Renal pelvis (tissue), 4 donors: ENCODE results near the gene SDR39U1. TPM values are rescaled to one million over a fixed set of nuclear protein-coding genes. Genes with fewer than 3 reads are reported as not detected.
"Not testable (repeated sequence)": the region's sequence is repeated elsewhere in the genome, so short reads cannot be mapped to it uniquely, and the experiment has no call there.

ENCODE experiments used
- DNase-seq: peaks from one replicate; pipeline ENCODE4 v3.0.0-alpha.2; 2013
- polyA plus RNA-seq, 3 donors: library from polyadenylated mRNA; unstranded; fragments of 120-200 nt; gene quantifications; one replicate each; pipeline ENCODE4 v1.2.1, GENCODE V29; 2013; ENCODE audit not compliant: insufficient read length in 3 of 3

The SDR39U1 gene
- polyA plus RNA-seq, 3 donors: 69.5 to 78.3 (median 76.8) TPM

DNA sequence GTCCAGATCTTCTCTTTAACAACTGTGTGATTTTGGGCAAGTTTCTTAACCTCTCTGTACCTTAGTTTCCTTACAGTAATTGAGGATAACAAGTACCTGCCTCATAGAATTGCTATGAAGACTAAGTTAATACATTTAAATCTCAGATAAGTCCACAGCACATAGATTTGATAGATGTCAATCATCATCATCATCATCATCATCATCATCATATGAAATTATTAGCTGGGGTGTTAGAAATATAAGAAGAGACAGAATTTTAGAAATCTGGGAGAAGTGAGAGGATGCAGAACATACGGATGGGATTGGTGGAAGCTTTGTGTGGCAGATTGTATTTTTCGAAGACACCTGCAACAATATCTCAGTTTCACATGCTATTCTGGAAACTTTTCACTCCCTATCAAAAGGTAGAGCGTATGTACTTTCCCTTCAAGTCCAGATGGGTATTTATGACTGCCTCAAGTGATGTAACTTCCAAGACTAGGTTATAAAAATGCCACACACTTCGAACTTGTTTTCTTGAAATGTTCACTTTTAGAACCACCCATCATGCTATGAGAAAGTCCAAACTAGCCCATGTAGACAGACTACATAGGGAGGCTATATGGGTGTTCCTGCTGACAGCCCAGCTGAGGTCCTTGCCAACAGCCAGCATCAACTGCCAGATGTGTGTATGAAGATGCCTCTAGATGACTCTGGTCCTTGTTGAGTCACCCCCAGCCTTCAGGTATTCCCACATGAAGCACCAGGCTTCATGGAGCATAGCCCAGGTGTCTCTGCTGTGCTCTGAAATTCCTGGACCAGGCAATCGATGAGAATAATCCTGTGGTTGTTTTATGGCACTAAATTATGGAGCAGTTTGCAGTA, 20.7 kb upstream of the SDR39U1 start:
- DNase-seq: no peak

DNA sequence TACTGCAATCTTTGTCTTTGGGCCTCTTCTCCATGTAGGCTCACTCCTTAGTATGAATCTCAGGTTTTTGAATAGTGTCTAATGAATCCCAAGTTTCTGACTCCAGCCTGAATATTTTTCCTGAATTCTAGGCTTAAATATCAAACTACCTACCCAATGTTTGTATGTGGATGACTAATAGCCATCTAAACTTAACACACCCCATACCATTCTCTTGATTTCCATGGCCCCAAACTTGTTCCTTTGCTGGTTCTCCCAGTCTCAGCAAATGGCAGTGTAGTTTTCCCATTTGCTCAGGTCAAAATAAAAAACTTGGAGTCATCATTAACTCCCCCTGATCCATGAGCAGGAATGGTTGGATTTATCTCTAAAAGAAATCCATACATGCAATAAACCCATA, 18.8 kb upstream of the SDR39U1 start:
- DNase-seq: no peak

DNA sequence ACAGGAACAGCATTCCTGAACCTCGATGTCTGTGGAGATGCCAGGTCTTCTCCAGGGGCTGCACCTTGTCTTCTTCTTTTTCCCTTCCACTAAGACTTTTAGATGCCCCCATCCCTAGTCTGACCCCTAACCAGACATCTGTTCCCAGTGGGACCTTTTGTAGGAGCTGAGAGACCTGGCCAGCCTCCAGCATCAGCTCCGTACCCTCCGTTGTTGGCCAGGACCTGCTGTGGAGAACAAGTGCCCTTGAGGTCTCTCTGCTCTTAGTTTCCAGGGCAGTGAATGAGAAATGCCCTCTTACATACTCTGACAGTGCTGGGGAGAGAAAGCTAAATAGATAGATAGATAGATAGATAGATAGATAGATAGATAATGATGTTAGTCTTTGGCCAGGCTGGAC, 16.8 kb upstream of the SDR39U1 start:
- no peak for DNase-seq

DNA sequence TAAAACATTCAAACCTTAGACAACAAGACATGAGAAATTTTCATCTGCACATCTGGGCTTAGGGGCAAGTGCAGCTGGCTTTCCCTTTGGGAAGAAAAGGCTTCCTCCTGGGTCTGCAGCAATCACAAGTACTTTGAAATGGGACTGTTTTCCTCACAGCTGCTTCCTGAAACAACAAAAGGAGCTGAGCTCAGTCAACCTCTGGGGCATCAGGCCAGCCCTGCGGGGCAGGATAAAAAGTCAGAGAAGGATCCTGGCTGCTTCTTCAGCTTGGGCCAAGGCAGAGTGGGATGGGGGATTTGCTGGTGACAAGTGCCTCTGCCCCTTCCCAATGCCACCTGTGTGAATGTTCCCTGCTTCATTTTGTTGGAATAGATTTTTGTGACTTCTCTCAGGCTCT, 16.2 kb upstream of the SDR39U1 start:
- no peak for DNase-seq

DNA sequence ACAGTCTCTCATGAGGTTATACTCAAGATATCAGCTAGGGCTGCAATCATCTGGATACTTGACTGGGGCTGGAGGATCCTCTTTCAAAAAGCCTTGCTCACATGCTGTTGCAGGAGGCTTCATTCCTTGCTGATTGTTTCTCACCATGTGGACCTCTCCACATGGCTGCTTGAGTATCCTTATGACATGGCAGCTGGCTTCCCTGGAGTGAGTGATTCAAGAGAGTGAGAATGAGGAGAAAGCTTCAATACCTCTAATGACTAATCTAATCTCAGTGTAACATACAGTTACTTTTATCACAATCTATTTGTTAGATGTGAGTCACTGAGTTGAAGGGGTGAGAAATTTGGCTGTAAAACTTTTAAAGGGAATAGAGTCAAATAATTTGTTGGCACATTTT, 14.4 kb upstream of the SDR39U1 start:
- no peak for DNase-seq

DNA sequence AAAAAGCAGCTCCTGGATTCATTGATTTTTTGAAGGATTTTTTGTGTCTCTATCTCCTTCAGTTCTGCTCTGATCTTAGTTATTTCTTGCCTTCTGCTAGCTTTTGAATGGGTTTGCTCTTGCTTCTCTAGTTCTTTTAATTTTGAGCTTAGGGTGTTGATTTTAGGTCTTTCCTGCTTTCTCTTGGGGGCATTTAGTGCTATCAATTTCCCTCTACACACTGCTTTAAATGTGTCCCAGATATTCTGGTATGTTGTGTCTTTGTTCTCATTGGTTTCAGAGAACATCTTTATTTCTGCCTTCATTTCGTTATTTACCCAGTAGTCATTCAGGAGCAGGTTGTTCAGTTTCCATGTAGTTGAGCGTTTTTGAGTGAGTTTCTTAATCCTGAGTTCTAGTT, 8.3 kb upstream of the SDR39U1 start:
- not testable (repeated sequence) for DNase-seq

DNA sequence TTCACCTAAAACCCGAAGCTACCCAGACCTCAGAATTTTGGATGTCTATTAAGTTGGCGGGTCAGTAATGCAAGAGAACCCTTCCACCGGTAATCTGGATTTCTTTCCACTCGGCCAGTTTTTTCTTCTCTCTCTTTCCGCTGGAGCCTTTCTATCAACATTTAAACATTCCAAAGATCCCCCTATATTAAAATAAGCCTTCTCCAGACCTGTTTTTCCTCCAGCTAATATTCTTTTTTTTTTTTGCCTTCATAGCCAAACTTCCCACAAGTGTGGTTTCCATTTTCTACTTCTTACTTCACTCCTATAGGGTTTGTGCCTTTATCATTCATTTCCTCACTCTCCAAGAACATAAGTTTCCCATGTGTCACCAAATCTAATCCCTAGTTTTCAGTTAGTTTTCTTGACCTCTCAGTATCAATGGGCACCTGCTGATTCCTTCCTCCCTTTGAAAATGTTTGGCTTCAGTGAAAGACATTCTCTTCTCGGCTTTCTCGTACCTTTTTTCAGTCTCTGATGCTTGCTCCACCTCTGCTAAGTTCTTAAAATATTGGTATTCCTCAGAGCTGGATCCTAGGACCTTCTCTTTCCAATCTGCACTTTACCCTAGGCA, 583 bp upstream of the SDR39U1 start:
- DNase-seq: no peak

DNA sequence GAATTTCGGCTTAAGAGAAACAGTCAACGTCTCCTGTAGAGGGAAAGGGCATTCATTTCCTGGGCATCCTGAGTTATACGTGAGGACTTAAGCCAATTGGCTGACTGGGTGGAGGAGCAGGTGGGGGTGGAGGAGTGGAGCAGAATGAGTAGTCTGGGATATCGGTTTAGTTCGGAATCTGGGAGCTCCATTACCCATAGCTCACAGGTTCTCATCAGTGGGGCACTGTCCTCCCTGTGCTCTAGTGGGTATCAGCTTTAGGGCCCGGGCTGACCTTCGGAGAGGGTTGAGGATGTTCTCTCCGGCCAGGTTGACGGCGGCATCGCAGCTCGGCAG, 704 bp downstream of the SDR39U1 start:
- DNase-seq: no peak

DNA sequence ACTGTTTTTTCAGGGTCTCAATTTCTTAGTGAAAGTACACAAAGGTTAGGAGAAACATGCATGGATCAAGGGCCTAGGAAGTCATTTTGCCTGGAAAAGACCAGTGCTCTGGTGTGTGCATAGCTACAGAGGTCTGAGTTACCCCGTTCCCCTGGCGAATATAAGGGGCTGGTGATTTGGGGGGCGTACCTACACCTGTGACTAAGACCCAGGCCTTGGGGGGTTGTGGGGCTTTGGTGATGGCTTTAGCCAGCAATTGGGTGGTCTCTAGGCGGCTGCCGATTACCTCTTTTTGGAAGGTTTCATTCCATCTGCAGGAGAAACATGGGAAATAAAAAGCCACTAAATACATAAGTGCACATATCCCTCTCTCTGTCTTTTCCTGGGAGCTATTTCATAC, 1.1 kb downstream of the SDR39U1 start:
- DNase-seq: no peak

DNA sequence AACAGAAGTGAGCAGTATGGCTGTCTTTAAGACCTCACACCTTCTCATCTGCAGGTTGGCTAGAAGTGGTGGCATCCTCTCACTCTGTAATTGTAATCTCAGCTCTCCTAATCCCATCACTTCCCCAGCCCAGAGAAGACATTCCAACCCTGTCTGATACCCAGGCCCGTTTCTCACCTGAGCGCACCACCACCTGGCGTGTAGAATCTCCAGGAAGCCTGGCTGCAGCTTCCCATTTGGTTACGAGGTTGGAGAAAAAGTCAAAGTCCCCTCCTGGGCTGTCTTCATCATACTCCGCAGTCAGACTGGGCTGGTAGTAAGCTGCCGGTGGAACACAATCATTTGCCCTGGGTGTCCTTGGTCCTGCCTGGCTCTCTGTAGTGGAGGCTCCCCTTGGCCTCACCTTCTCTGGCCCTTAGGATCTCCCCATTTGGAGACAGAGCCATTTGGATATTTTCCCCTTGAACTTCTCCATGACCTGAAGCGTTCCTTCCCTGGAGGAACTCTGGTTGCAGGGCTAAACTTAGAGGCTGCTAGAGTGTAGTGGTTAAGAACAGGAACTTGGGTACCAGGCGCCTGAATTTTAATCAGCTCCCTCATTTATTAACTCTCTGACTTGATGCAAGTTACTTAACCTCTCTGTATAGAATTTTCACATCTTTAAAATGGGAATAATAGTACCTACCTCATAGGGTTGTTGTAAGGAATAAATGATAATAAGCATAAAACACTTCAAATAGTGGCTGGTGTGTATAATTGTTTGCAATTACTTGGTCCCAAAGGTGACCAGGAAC, 1.8 kb downstream of the SDR39U1 start:
- DNase-seq: no peak

DNA sequence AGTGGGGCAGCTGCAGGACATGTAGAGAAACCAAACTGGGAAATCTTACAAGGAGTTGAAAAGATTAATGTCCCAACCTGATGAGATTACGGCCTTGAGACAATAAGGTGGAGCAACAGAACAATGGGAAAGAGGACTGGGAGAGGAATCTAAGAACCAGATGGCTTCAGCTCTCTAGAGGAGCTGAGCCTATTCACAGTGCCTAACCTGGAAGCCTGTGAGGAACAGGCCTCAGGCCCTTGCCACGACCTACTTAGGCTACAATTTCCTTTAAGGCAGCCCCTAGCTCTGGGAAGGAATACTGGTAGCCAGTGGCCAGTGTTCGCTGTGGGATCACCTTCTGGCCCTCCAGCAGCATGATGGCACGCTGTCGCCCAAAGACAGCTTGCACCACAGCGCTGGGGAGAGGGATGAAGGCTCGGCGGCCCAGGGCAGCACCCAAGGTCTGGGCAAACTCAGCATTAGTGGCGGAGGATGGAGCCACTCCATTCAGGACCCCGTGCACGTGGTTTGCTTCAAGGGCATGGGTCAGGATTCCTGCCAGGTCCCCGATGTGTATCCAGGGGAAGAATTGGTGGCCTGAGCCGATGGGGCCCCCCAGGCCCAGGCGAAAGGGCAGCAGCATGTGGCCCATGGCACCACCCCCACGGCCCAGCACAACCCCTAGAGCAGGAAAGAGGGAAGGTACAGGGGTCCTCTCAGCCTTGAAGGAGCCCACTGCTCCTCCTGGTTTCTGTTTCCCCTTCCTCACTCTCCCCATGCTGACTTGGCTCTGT, 2.6 kb downstream of the SDR39U1 start:
- no peak for DNase-seq

DNA sequence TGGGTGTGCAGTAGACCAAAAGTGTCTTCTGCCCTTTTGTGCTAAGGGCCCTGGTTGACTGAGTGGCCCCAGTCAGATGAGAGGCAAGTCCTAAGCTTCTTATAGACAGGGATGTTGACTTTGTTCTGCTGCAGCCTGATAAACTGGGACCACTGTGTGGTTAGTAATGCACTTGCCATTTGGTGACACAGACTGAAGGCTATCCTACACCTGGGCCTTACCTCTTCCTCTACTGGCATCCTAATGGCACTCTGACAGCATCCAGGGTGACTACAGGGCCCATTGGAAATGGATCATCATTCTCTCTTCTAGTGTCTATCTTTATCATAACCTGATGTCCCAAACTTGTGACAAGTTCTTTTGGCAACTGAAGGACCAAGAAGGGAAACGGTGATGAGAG, 3.3 kb downstream of the SDR39U1 start:
- DNase-seq: no peak

DNA sequence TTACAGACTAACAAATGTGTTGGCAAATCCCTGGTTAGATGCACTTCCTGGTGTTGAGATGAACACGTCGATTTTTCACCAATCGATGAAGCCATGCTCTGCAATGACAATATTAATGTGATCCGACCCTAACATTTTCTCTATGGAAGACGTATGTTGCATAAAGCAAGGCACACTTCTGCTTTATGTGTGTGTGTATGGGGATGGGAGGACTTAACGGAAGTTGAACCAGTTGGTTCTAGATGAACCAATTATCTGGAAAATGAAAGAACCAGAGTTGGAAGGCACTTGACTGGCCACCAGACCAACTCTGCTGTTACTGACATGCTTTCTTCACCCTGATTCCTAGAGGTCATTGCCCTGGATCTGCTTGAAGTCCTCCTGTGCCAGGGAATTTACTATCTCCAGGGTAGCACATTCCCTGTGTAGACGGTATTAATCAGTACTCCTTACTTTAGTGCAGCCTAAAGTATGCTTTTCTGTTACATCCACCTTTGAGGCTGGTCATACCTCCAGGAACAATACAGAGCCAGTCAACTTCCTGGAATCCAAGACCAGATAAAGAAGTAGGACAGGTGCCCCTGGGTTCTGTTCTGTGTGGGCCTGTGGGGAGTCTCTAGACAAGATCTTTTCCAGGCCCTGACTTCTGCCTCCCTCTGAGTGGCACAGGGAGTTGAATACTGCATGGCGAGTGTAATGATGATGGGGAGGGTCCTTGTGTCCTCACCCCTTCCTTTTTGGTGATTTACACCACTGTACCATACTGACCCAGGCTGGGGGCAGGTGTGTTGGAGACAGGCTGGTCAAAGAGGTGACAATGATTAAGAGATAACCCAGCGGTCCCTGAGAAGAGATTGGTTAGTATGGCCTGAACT, 4.1 kb downstream of the SDR39U1 start:
- DNase-seq: no peak

DNA sequence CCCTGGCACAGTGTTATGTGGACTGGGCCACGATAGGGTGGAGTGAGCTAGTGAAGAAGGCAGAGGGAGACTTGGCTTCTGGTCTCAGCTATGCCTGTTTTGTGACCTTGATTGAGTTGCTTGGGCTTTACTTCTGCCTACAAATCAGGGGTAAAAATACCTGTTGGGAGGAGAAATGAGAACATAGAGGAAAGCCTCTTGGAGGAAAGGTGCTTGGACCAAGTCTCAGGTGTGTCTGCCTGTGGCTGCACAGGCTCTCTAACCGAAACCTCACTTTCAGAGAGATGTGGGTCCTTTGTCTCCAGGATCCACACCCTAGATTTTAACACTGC, 4.9 kb downstream of the SDR39U1 start:
- DNase-seq: no peak

DNA sequence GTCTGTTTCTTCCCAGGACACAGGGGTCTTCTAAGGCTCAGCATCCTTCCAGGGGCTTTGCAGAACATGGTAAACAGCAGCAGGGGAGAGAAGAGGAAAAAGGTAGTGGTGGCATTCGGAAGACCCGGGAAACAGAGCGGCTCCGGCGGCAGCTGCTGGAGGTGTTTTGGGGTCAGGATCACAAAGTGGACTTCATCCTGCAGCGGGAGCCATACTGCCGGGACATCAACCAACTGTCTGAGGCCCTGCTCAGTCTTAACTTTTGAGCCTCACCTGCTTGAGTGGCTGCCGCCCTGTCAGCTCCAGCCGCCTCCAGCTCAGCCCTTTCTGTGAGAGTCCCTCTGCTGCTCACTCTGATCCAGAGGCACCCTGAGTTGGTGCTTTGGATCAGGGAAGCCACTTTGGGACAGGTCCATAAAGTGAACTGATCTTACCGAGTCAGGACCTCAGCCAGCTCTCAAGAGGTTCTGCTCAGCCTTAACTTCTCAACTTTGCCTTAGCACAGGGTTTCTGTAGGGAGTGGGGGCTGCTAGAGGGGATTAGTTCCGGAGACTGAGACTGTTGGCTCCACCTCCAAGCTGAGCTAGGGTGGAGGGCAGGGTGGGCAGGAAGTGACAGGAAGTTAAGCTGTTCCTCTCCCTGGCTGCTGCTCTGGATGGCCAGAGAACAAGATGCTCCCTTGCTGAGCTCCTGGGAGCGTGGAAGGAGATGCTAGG, 5.4 kb downstream of the SDR39U1 start:
- DNase-seq: no peak

DNA sequence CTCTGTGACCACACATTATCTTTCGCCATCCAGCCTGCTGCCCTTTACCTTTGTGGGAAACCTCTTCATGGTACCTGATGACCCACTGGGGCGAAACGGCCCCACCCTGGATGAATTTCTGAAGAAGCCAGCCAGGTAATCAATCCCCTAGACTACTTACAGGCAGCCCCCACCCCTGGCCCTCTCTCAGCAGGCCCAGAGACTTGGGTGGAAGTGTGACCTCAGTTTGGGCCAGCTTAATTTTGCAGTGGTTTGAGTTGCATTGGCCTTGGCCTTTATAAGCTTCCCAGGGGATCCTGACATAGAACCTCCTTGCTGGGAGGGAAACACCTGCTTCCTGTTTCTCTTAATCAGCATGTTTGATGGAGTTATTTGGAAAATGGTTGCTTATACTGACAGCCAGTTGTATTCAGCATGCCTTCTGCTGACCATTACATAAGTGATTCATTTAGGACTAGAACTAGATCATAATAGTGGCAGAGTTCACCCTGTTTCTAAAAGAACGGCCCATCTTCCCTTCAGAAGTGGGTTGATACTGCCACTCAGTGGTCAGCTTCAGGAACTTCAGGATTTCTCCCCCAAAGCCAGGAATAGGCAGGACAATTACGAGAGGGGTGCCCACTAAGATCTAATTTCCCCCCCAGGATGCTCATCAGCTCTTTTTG, 6.1 kb downstream of the SDR39U1 start:
- peak; percentile 55 for DNase-seq

DNA sequence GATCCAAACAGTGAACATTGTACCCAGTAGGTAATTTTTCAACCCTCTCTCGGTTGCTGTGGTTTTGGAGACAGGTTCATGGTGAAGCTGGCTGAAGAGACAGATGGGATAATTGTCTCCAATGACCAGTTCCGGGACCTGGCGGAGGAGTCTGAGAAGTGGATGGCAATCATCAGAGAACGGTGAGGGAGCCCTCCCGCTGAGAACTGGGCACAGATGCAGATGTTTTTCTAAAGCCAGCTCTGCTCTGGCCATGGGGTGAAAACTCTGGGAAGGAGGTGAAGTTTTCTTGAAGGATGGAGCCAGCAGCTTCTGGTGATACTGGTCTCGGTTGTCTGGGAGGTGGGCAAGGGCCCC, 6.6 kb downstream of the SDR39U1 start:
- DNase-seq: no peak

DNA sequence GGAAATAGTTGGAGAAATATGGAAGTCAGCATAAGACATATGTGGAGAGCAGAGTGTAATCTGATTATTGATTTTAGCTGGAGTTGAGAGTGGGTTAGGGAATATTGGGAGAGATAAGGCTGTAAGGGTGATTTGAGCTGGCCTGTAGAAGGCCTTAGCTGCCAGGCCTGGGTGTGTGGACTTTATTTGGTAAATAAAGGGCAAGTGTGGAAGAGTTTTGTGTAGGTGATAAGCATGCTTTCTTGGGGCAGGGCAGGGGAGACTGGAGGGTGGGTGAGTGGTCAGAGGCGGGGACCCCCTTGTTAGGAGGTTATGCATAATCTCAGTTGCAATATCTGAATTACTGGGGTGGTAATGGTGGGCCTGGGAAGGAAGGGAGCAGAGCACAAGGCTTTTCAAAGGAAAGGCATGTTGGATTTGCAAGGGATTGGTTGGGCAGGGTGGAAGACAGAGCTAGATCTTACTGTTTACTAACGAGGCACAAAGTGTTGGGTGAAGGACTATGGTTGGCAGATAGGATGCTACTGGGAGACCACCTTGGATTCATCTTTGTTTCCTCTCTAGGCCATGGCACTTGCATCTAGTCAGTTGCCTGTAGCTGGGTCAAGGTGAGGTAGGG, 7.3 kb downstream of the SDR39U1 start:
- DNase-seq: no peak

DNA sequence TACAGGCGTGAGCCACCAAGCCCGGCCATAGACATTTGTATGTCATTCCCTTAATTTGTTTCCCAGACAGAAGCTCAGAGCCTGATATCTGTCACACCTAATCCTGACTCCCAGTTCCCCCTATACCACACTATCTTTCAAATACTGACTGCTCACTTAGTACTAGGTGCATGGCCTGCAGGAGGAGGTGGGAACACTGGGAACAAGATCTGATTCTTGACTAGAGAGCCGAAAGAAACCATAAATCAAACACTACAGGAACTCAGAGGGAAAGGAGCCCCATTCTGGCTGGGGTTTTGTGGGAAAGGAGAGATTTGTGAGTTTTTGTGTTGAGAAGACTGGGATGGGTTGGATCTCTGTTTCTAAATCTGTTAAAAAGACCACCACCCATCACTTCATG, 7.9 kb downstream of the SDR39U1 start:
- DNase-seq: no peak

DNA sequence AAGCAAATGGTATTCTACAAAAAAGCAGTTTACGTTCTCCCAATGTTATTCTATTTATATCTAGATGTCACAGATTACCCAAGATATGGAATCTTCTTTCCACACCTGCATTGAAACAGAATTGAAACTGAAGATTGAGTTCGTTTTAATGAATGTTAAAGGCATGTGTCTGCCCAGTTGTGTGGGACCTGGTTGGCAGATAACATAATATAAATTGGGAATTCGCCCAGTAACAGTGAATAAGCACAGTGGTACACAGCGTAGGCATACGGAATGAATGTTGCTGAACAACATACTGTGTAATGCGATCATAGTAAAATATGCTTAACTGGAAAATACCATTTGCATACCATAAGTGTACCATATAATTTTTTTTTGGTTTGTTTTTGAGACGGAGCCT, 8.5 kb downstream of the SDR39U1 start:
- DNase-seq: no peak
